Liver (tissue), 9 donors: Measurements from ENCODE around the gene PPIC. TPM values are rescaled to one million over a fixed set of nuclear protein-coding genes. Genes with fewer than 3 reads are reported as not detected.

Experiments
- DNase-seq: peaks from one replicate; pipeline ENCODE4 v3.0.0-alpha.2; 2017; ENCODE audit warnings: low spot score
- H3K27ac ChIP-seq, 2 donors: one replicate each; pipeline ENCODE4 v1.7.0; 2013; ENCODE audit warnings: inconsistent platforms in 2 of 2, low read length in 2 of 2, control low read depth in 1 of 2, low read depth in 1 of 2, mild to moderate bottlenecking in 1 of 2
- H3K27me3 ChIP-seq, 4 donors: one replicate each; pipeline versions ENCODE4 v1.6.1 to v1.7.0; 2013; ENCODE audit warnings: low read length in 3 of 4, inconsistent platforms in 1 of 4, mild to moderate bottlenecking in 1 of 4, moderate library complexity in 1 of 4; ENCODE audit not compliant: control insufficient read depth in 4 of 4, insufficient read depth in 4 of 4
- H3K36me3 ChIP-seq, 4 donors: one replicate each; pipeline versions ENCODE4 v1.6.1 to v1.7.0; 2013; ENCODE audit warnings: low read length in 3 of 4, mild to moderate bottlenecking in 3 of 4, low read depth in 1 of 4, moderate library complexity in 1 of 4; ENCODE audit not compliant: control insufficient read depth in 4 of 4, insufficient read depth in 3 of 4
- H3K4me1 ChIP-seq, 4 donors: one replicate each; pipeline versions ENCODE4 v1.6.1 to v1.7.0; 2013; ENCODE audit warnings: low read length in 3 of 4, mild to moderate bottlenecking in 3 of 4, moderate library complexity in 1 of 4; ENCODE audit not compliant: control insufficient read depth in 4 of 4, insufficient read depth in 4 of 4
- H3K4me3 ChIP-seq, 3 donors: one replicate each; pipeline versions ENCODE4 v1.6.1 to v1.7.0; 2013; ENCODE audit warnings: low read length in 3 of 3, control low read depth in 1 of 3, low read depth in 1 of 3, mild to moderate bottlenecking in 1 of 3
- H3K9ac ChIP-seq, 2 donors: one replicate each; pipeline ENCODE4 v1.7.0; 2013; ENCODE audit warnings: low read length in 2 of 2, mild to moderate bottlenecking in 2 of 2, moderate library complexity in 2 of 2, control low read depth in 1 of 2, low read depth in 1 of 2
- H3K9me3 ChIP-seq, 4 donors: one replicate each; pipeline versions ENCODE4 v1.6.1 to v1.7.0; 2013; ENCODE audit warnings: low read length in 3 of 4; ENCODE audit not compliant: control insufficient read depth in 4 of 4
- ATF3 ChIP-seq: IDR thresholded peaks from 2 replicates; pipeline ENCODE4 v1.6.1; 2016; ENCODE audit warnings: antibody characterized with exemption
- CTCF ChIP-seq: fragments of 150-350 bp; IDR thresholded peaks from 2 replicates; pipeline ENCODE4 v1.5.1; 2017; ENCODE audit warnings: improper control_type of control experiment, low read depth, low read length; ENCODE audit not compliant: missing input control
- FOXA1 ChIP-seq: IDR thresholded peaks from 2 replicates; pipeline ENCODE4 v1.6.1; 2016; ENCODE audit warnings: antibody characterized with exemption
- FOXA2 ChIP-seq: IDR thresholded peaks from 2 replicates; pipeline ENCODE4 v1.6.1; 2016; ENCODE audit warnings: antibody characterized with exemption
- HNF4A ChIP-seq, 2 donors: conservative IDR thresholded peaks; 2 replicates each; pipeline ENCODE4 v1.6.1; 2016; ENCODE audit warnings: antibody characterized with exemption in 2 of 2, mild to moderate bottlenecking in 2 of 2
- JUND ChIP-seq, 2 donors: IDR thresholded peaks; 2 replicates each; pipeline ENCODE4 v1.6.1; 2016; ENCODE audit warnings: antibody characterized with exemption in 2 of 2
- RAD21 ChIP-seq, 2 donors: IDR thresholded peaks; 2 replicates each; pipeline ENCODE4 v1.6.1; 2016; ENCODE audit warnings: antibody characterized with exemption in 2 of 2, mild to moderate bottlenecking in 2 of 2
- RXRA ChIP-seq, 2 donors: IDR thresholded peaks; 2 replicates each; pipeline ENCODE4 v1.6.1; 2017 to 2018; ENCODE audit warnings: antibody characterized with exemption in 2 of 2, mild to moderate bottlenecking in 1 of 2
- SP1 ChIP-seq: IDR thresholded peaks from 2 replicates; pipeline ENCODE4 v1.6.1; 2018; ENCODE audit warnings: antibody characterized with exemption, mild to moderate bottlenecking
- TAF1 ChIP-seq: conservative IDR thresholded peaks from 2 replicates; pipeline ENCODE4 v1.6.1; 2016; ENCODE audit warnings: antibody characterized with exemption, mild to moderate bottlenecking
- YY1 ChIP-seq: IDR thresholded peaks from 2 replicates; pipeline ENCODE4 v1.6.1; 2016; ENCODE audit warnings: antibody characterized with exemption, mild to moderate bottlenecking
- ZBTB33 ChIP-seq: IDR thresholded peaks from 2 replicates; pipeline ENCODE4 v1.6.1; 2016; ENCODE audit warnings: antibody characterized with exemption
- WGBS: extraction: QIAGEN DNeasy Blood & Tissue Kit; methylation state at CpG from one replicate; pipeline ENCODE4 v1.1.7; 2013; 5-methylcytosine and 5-hydroxymethylcytosine counted together
- polyA plus RNA-seq, 2 donors: library from polyadenylated mRNA; stranded (reverse) in 1 of 2; unstranded in 1 of 2; fragments of 200-250 nt in 1 of 2; fragments of >200 nt in 1 of 2; fragmentation: Nextera tagmentation in 1 of 2; extraction: Ambion mirVana in 1 of 2; gene quantifications; one replicate each; pipeline versions ENCODE4 v1.2.1 to v1.2.3, GENCODE V29; 2013 to 2015
- total RNA-seq, 2 donors: library from RNA; depleted of rRNA; stranded (reverse); fragments of >200 nt; gene quantifications; one replicate each; pipeline ENCODE4 v1.2.3, GENCODE V29; 2014
- TF ChIP-seq, protein P1 (sequence below): IDR thresholded peaks from 2 replicates; pipeline ENCODE4 v1.6.1; 2016; ENCODE audit warnings: antibody characterized with exemption, mild to moderate bottlenecking
- donor health status: healthy.
- donor health status: healthy.
- donor health status: healthy.
- donor health status: healthy.
- donor health status: healthy.

The PPIC gene
- total and polyA plus RNA-seq, 4 donors: 13.3 to 26.3 (median 17.3) TPM

- TF ChIP-seq, protein P1, sequence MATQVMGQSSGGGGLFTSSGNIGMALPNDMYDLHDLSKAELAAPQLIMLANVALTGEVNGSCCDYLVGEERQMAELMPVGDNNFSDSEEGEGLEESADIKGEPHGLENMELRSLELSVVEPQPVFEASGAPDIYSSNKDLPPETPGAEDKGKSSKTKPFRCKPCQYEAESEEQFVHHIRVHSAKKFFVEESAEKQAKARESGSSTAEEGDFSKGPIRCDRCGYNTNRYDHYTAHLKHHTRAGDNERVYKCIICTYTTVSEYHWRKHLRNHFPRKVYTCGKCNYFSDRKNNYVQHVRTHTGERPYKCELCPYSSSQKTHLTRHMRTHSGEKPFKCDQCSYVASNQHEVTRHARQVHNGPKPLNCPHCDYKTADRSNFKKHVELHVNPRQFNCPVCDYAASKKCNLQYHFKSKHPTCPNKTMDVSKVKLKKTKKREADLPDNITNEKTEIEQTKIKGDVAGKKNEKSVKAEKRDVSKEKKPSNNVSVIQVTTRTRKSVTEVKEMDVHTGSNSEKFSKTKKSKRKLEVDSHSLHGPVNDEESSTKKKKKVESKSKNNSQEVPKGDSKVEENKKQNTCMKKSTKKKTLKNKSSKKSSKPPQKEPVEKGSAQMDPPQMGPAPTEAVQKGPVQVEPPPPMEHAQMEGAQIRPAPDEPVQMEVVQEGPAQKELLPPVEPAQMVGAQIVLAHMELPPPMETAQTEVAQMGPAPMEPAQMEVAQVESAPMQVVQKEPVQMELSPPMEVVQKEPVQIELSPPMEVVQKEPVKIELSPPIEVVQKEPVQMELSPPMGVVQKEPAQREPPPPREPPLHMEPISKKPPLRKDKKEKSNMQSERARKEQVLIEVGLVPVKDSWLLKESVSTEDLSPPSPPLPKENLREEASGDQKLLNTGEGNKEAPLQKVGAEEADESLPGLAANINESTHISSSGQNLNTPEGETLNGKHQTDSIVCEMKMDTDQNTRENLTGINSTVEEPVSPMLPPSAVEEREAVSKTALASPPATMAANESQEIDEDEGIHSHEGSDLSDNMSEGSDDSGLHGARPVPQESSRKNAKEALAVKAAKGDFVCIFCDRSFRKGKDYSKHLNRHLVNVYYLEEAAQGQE: no peak
These were observed 22.9 kb upstream of the PPIC start (continued) for GRCh38 chr5:123059455-123059854.

DNA sequence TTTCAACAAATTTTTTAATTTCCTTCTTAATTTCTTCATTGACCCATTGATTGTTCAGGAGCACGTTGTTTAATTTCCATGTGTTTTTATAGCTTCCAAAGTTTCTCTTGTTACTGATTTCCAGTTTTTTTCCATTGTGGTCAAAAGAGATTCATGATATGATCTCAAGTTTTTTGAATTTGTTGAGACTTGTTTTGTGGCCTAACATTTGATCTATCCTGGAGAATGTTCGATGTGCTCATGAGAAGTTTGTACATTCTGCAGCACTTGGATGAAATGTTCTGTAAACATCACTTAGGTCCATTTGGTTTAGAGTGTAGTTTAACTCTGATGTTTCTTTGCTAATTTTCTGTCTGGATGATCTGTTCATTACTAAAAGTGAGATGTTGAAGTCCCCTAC lies 14.7 kb upstream of the PPIC start:
- no peaks in the 10 kb centered on the region for H3K4me1 ChIP-seq
- H3K9ac ChIP-seq: no peak overlapping the region
- no peaks in the 10 kb centered on the region for H3K36me3 ChIP-seq
- H3K4me3 ChIP-seq: no peak overlapping the region
- TF ChIP-seq ZBTB33 (no peak), ATF3 (no peak), TAF1 (no peak), FOXA1 (no peak), FOXA2 (no peak), SP1 (no peak), RAD21 (IDR thresholded peaks at IDR 0.05) (no peak), RXRA (IDR thresholded peaks at IDR 0.05) (no peak), YY1 (no peak), HNF4A (conservative IDR thresholded peaks at IDR 0.05) (no peak), CTCF (no peak), JUND (IDR thresholded peaks at IDR 0.05) (no peak)
- TF ChIP-seq, protein P1: no peak
- no peaks in the 10 kb centered on the region for H3K27me3 ChIP-seq
- no peak overlapping the region for H3K27ac ChIP-seq
- H3K9me3 ChIP-seq: peaks cover 0 to 1% (median 0%) of the 10 kb centered on the region in 4 donors
- 92% methylated on average over 2 of the region's 2 CpGs for WGBS
- DNase-seq: no peak
